SIG-M5 treated with dmso at 0.1 percent for 504 hours (cell line): ENCODE results near the gene TMEM151A.
A peak's percentile ranks its signal among the peaks of the same experiment; 100 is the strongest.
"Not testable (repeated sequence)": the region's sequence is repeated elsewhere in the genome, so short reads cannot be mapped to it uniquely, and the experiment has no call there.

Experiments
- DNase-seq: peaks from one replicate; lab custom pipeline; 2025; ENCODE audit not compliant: unreplicated experiment; lab: John Stamatoyannopoulos, UW

The TMEM151A gene

GRCh38 chr11:66320289-66320688, 28.6 kb downstream of the TMEM151A start:
- DNase-seq, result not testable (repeated sequence)

DNA sequence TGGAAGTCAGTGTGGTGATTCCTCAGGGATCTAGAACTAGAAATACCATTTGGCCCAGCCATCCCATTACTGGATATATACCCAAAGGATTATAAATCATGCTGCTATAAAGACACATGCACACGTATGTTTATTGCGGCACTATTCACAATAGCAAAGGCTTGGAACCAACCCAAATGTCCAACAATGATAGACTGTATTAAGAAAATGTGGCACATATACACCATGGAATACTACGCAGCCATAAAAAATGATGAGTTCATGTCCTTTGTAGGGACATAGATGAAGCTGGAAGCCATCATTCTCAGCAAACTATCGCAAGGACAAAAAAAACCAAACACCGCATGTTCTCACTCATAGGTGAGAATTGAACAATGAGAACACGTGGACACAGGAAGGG, 29.1 kb downstream of the TMEM151A start:
- DNase-seq, result not testable (repeated sequence)

- DNase-seq, result no peak
Observed at GRCh38 chr11:66321606-66322005, 29.9 kb downstream of the TMEM151A start.

GRCh38 chr11:66322732-66323427, 31.2 kb downstream of the TMEM151A start:
- DNase-seq, result no peak

GRCh38 chr11:66323684-66324083, 32.0 kb downstream of the TMEM151A start:
- no peak for DNase-seq

GRCh38 chr11:66324664-66325063, 33.0 kb downstream of the TMEM151A start:
- DNase-seq, result no peak

GRCh38 chr11:66325263-66325671, 33.6 kb downstream of the TMEM151A start:
- DNase-seq, result no peak

DNA sequence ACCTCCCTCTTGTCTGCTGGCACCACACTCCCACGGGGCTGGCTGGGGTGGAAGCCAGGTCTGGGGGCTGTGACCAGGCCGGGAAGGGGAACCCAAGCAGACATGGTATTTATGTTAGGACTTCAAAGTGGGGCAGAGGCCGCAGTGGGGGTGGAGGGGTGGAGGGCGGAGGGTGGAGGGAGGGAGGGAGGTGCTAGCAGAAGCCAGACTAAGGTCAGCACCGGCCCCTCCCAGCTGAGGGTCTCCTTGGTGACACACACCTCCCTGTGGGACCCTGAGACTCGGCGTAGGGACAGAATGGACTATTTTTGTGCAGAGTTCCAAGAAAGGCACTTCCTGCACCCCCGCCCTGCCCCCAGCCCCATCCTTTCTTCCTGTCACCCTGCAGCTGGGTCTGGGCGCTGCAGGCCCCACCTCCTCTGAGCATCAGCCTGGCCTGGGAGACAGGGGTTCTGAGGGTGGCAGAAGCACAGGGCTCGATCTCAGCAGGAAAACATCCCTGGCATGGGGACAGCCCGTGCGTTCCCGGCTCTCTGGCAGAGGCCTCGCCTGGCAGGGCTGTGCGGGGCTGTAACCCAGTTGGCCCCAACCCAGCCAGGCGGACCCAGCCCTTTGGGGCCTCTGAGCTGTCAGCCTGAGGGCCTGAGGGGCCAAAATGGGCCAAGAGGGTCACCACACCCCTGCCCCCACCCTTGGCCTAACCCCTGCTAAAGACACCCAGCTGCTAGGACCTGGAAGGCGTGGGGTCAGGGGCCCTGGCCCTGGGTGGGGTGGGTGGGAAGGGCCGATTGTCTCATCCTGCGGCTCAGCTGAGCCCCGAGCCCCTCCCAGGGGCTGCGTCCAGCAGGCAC, 34.8 kb downstream of the TMEM151A start:
- DNase-seq, result no peak

GRCh38 chr11:66327171-66328030, 35.7 kb downstream of the TMEM151A start:
- DNase-seq, result no peak

DNA sequence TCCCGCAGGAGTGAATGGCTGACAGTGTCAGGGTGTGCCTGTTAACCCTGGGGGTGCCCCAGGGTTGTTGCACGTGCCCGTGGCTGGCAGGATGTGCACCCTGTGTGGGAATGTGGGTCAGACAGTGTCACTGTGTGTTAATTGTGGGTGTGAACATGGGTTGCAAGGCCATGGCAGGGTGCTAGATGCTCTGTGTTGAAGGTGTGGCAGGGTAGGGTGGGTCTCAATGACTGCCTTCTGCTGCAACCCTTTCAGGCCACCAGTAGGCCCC, 36.3 kb downstream of the TMEM151A start:
- no peak for DNase-seq

DNA sequence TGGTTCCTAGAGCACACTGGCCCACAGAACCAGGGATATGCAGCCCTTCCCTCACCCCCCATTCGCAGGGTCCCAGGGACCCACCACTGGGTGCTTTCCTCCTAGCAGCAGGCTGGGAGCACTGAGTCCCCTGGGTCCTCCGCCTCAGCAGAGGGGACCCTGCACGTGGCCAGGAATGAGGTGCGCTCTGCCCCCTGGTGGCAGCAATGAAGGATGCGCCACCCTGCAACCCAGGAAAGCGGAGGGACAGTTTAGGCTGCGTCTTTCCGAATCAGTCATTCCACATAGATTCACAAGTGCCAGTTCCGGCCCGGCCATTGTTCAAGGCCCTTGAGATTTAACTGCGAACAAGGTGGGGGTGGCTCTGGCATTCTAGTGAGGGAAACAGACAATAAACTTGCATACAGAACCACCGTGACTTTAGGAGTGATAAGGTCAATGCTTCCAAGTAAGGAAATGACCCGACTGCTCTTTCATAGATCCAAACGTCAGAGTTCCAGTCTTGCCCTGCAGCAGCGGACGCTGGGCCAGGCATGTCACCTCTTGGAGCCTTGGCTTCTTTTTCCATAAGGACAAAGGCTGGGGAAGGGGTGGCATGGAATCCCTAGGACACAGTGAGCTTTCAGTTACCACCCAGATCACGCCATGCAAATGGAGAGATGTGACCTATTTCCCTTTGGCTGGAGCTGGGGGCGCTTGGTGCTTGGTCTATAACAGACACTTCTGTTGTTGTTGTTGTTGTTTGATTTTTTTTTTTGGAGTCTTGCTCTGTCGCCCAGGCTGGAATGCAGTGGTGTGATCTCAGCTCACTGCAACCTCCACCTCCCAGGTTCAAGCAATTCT, 36.8 kb downstream of the TMEM151A start:
- DNase-seq, result peak; percentile 72

DNA sequence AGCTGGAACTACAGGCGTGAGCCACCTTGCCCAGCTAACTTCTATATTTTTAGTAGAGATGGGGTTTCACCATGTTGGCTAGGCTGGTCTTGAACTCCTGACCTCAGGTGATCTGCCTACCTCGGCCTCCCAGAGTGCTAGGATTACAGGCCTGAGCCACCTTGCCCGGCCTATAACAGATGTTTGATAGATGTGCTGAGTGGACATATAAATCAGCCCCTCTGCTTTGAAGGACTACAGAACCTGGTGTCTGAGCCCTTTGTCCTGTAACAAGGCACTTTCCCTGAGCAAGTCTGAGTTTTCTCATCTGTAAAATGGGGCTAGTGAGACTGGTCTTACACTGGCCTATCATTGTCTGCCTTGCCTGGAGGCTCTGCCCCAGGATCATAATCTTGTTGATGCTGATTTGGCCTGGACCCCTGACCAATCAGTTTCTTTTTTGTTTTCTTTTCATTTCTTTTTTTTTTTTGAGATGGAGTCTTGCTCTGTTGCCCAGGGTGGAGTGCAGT, 37.5 kb downstream of the TMEM151A start:
- DNase-seq, result no peak

GRCh38 chr11:66330931-66331330, 39.2 kb downstream of the TMEM151A start:
- DNase-seq, result no peak

- no peak for DNase-seq
Observed at GRCh38 chr11:66331542-66332370, 40.1 kb downstream of the TMEM151A start.

GRCh38 chr11:66332371-66333219, 40.9 kb downstream of the TMEM151A start:
- no peak for DNase-seq

- DNase-seq, result no peak
Observed at GRCh38 chr11:66333220-66333877, 41.7 kb downstream of the TMEM151A start.

DNA sequence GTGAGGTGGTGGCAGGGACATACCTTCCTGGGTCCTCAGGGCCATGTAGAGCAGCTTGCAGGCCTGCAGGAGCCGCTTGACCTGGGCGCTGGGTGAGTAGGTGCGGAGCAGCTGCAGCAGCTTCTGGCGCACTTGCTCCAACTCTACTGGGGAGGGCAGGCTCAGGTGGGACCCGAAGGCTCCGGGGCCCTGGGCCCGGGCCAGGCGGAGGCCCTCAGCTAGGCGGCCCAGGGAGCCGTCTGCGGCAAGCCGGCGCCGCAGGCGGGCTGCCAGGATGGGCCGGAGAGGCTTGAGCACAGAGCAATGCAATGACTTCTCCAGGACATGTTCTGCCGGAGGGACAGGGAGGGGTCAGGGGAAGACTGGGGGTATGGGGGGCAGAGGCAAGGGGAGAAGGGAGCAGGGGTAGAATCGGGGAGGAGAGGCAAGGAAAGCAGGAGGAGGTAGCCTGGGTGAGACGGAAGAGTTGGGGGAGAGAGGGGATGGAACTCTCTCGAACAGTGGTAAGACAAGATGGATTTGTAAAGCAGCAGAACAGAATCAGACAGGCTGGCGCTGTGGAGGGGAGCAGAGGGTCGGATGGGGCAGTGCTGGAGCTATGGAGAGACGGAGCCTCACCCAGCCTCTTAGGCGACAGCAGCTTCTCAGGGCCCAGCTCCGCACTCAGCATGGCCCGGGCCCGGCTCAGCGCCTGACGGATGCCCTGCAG, 42.4 kb downstream of the TMEM151A start:
- no peak for DNase-seq
